ENCODE data around the gene ACTR3C. TPM values are rescaled to one million over a fixed set of nuclear protein-coding genes. Genes with fewer than 3 reads are reported as not detected.

The ACTR3C gene
- total and polyA plus RNA-seq, 2 donors from 2014 or later, result 15.8 to 31.6 TPM

- intact Hi-C loops (cut with DNase I), result no loop called here
- Histone ChIP-seq H3K27ac (ENCODE audit: low read depth in 2 of 2, low read length in 2 of 2) (no peak overlapping the region), H3K9me3 (ENCODE audit: control insufficient read depth in 2 of 3, insufficient read depth in 1 of 3, low read length in 3 of 3) (no peaks in the 10 kb centered on the region), H3K4me3 (ENCODE audit: low read length in 3 of 3) (no peak overlapping the region), H3K27me3 (ENCODE audit: control insufficient read depth, insufficient read depth, low read length) (no peaks in the 10 kb centered on the region), H3K9ac (ENCODE audit: low read length in 3 of 3) (no peak overlapping the region), H3K36me3 (ENCODE audit: control insufficient read depth in 2 of 3, insufficient read depth in 3 of 3, low read length in 3 of 3) (no peaks in the 10 kb centered on the region), H3K4me1 (ENCODE audit: control insufficient read depth in 2 of 3, insufficient read depth in 2 of 3, low read depth in 1 of 3, low read length in 3 of 3) (no peaks in the 10 kb centered on the region)
- no peak for FAIRE-seq
- DNase-seq, result peak in 2 of 5 donors; percentile 61 to 79
- peak; percentile 55 for TF ChIP-seq CTCF (IDR thresholded peaks at IDR 0.05; ENCODE audit: borderline replicate concordance, extremely low read depth, insufficient read depth)
These were observed 33.0 kb upstream of the ACTR3C start for GRCh38 chr7:150356265-150356897.

- Histone ChIP-seq H3K9me3 (ENCODE audit: control insufficient read depth in 2 of 3, insufficient read depth in 1 of 3, low read length in 3 of 3) (no peaks in the 10 kb centered on the region), H3K36me3 (ENCODE audit: control insufficient read depth in 2 of 3, insufficient read depth in 3 of 3, low read length in 3 of 3) (no peaks in the 10 kb centered on the region), H3K4me1 (ENCODE audit: control insufficient read depth in 2 of 3, insufficient read depth in 2 of 3, low read depth in 1 of 3, low read length in 3 of 3) (no peaks in the 10 kb centered on the region), H3K27ac (ENCODE audit: low read depth in 2 of 2, low read length in 2 of 2) (no peak overlapping the region), H3K9ac (ENCODE audit: low read length in 3 of 3) (no peak overlapping the region), H3K4me3 (ENCODE audit: low read length in 3 of 3) (no peak overlapping the region), H3K27me3 (ENCODE audit: control insufficient read depth, insufficient read depth, low read length) (no peaks in the 10 kb centered on the region)
- no peak for TF ChIP-seq CTCF (IDR thresholded peaks at IDR 0.05; ENCODE audit: borderline replicate concordance, extremely low read depth, insufficient read depth)
- FAIRE-seq, result no peak
- DNase-seq, result no peak
- intact Hi-C loops (cut with DNase I), result no loop called here
These were observed 32.3 kb upstream of the ACTR3C start for GRCh38 chr7:150355666-150356059.

- H3K9me3 ChIP-seq (ENCODE audit: control insufficient read depth in 2 of 3, insufficient read depth in 1 of 3, low read length in 3 of 3), result no peaks in the 10 kb centered on the region
- no peak overlapping the region for H3K9ac ChIP-seq (ENCODE audit: low read length in 3 of 3)
- H3K27me3 ChIP-seq (ENCODE audit: control insufficient read depth, insufficient read depth, low read length), result no peaks in the 10 kb centered on the region
- no peak for FAIRE-seq
- no peak overlapping the region for H3K4me3 ChIP-seq (ENCODE audit: low read length in 3 of 3)
- H3K4me1 ChIP-seq (ENCODE audit: control insufficient read depth in 2 of 3, insufficient read depth in 2 of 3, low read depth in 1 of 3, low read length in 3 of 3), result no peaks in the 10 kb centered on the region
- TF ChIP-seq CTCF (IDR thresholded peaks at IDR 0.05; ENCODE audit: borderline replicate concordance, extremely low read depth, insufficient read depth), result no peak
- H3K27ac ChIP-seq (ENCODE audit: low read depth in 2 of 2, low read length in 2 of 2), result no peak overlapping the region
- no peaks in the 10 kb centered on the region for H3K36me3 ChIP-seq (ENCODE audit: control insufficient read depth in 2 of 3, insufficient read depth in 3 of 3, low read length in 3 of 3)
- DNase-seq, result no peak
- intact Hi-C loops (cut with DNase I), result no loop called here
These were observed 28.3 kb upstream of the ACTR3C start for GRCh38 chr7:150351587-150352194.
